T-helper 1 cell treated with Interleukin-12 subunit alpha and Interleukin-12 subunit beta and Interleukin-4 antibody, amounts not matched to agents 30 ng/mL and 1 ng/mL, for 36 hours (primary cell): ENCODE measurements around the gene CNTNAP5. TPM values are rescaled to one million over a fixed set of nuclear protein-coding genes. Genes with fewer than 3 reads are reported as not detected.

Source experiments
- intact Hi-C: fragments of 100-400 bp; cut with micrococcal nuclease; formaldehyde crosslinking; loops from one replicate; pipeline ENCODE4 v1.15.1; 2024
- total RNA-seq: library from RNA; stranded (reverse); gene quantifications from 2 replicates; pipeline ENCODE4 v1.2.3, GENCODE V29; 2022

The CNTNAP5 gene
- total RNA-seq, 1 donor from 2014 or later: not detected

DNA sequence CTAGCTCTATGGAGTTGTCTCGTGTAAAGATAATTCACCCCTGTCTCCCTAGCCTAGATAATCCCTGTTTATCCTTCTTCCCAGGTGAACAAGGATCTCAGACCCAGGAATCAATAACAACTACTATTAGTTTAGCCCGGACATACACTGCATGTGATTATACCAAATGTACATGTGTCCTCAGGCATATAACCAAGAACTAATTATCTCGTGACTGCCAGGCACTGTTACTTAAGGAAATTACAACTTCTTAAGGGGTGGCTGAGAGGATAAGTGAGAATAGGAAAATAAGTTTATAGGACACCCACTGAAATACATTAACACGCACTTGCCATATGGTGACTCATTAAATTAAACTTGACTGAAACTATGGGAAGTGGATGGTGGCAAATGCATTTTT, 126.6 kb downstream of the CNTNAP5 start:
- intact Hi-C loops: no loop called here

DNA sequence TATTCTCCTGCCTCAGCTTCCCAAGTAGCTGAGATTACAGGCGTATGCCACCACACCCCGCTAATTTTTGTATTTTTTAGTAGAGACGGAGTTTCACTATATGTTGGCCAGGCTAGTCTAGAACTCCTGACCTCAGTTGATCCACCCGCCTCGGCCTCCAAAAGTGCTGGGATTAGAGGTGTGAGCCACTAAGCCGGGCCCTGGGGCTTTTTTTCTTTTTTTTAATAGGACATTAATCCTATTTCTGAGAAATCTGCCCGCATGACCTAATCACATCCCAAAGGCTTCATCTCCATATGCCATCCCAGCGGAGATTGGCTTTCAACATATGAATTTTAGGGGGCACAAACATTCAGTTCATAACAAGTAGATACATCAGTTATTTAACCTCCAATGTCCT, 128.6 kb downstream of the CNTNAP5 start:
- intact Hi-C loops: no loop called here

DNA sequence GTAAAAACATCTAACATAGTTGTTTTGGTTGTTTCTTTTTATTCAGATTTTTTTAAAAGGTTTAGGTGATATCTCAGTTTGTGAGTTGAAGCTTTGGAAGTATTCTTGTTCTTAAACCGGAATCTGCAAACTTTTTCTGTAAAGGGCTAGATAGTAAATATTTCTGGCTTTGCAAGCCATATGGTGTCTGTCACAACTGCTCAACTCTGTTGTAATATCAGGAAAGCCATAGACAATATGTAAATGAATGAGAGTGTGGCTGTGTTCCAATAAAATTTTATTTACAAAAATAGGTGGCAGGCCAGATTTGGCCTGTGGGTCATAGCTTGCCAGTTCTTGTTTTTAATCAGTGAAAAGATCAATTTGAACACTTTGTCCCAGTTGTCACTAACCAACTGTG, 134.1 kb downstream of the CNTNAP5 start:
- intact Hi-C loops: no loop called here

DNA sequence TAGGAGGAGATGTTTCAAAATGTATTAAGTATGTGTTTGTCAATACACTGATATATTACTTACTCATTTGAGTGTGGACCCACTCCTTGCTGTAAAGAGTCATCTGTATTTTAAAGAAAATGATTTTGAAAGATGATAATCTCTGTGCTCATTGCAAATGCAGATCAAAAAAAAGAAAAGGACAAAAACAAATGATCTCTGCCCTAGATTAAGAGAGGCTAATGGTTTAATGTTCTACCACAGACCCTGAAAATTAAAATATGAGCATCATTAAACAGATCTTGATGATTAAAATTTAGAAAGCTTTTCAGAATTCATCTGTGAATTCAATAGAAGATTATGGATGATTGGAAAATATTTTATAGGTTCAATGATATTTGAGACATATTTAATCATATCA, 136.5 kb downstream of the CNTNAP5 start:
- intact Hi-C loops: no loop called here

DNA sequence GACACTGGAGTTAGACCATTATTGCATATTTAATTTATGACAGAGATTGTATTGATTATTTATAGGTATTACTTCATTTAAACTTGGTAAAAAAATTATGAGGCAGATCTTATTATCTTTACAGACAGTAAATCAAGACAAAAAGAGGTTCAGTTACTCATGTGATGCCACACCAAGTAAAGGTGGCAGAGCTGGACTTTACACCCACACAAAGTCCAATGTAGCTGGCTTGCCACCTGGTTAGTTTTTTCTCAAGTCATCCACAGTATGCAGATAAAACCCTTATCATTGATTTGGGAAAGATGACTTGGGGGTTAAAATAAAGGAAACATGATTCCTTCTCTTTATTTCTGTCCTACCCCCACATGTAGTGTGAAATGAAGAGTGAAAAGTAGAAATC, 137.2 kb downstream of the CNTNAP5 start:
- intact Hi-C loops: no loop called here

DNA sequence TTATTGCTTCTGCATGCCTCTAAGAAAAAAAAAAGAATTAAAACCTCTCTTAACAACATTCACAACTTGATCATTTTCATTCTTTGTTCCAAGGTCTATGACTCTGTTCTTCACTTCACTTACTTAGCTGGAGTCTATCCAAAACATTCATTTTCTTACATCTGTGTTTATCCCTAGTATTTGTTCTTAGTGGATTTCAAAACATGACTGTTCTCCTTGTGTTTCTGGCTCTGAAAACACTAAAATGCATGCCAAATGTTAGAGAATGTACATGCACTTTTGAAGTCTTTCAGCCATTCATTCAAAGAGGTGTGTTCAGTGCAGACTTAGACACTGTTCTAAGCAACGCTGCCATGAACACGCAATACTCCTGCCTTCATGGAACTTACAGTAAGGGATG, 138.8 kb downstream of the CNTNAP5 start:
- intact Hi-C loops: no loop called here

DNA sequence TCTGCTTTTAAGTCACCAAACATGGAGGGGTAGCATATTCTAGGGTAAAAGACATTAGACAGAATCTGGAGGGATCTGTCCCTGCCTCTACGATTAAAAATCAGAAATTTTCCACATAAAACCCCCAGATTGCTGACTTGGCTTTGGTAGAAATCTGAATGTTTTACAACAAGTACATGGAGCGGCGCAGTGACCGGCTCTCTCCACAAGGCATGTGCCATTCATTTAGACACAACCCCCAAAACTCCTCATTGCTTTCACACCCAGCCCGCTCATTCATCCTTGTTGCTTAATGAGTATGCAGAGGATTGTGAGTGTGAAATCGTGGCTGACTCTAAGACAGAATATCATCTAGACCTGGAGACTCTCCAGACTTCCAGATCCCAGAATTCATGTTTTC, 140.6 kb downstream of the CNTNAP5 start:
- intact Hi-C loops: no loop called here

DNA sequence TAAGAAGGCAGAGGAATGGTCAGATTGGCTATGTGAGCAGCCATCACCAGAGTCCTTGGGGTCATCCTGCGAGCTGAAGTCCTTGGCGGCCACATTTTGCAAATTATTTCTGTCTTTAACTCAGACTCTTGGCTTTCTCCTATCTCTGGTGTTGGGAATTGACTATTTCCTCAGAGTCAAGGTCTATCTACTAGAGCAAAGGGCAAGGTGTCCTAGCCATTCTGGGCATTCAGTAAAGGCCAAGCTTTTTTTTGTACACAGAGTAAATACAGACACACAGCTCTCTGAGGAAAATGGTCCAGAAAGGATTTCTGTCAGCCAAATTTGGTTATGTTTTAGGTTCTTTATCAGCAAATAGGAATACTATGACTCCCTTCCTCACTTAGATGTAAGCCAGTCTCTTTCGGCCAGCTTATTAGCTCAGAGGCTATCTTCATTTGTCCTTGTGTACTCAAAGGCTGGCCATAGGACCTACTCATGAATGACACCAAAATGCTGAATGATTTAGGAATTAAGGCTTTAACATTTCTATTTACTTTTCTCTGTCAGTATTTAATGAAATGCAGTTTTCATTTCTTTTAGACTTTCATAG, 146.5 kb downstream of the CNTNAP5 start:
- intact Hi-C loops: no loop called here

DNA sequence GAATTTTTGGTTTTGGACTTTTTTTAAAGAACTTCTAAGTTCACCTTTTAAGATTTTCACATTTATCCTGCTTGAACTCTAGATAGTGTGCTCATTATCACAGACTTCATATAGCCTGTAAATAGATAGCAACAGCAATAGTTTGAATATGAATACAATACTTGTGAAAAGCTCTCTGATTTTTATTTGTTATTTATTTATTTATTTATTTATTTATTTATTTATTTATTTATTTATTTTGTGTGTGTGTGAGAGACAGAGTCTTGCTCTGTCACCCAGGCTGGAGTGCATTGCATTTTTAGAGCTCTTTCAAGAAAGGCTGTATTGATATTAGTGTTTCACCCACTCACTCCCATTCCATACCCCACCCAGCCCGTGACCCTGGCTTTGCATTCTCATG, 153.6 kb downstream of the CNTNAP5 start:
- intact Hi-C loops: no loop called here

DNA sequence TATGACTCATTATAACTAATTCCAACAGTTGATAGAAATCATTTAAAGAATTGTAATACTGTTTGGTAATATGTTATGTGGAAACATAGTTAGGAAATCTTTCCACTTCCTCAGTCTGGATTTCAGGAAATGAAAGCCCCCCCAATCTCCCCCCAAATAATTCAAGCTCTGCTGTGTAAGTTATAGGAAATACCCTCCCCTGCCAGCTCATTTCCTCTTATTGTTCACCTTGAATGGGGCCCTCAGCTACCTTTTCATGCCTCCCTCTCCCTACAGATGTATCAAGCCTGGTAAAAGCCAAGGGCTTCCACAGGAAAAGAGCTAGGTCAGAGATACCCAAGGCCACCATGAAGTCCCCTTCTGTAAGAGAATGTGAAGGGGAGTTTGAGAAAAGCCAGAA, 155.5 kb downstream of the CNTNAP5 start:
- intact Hi-C loops: no loop called here

DNA sequence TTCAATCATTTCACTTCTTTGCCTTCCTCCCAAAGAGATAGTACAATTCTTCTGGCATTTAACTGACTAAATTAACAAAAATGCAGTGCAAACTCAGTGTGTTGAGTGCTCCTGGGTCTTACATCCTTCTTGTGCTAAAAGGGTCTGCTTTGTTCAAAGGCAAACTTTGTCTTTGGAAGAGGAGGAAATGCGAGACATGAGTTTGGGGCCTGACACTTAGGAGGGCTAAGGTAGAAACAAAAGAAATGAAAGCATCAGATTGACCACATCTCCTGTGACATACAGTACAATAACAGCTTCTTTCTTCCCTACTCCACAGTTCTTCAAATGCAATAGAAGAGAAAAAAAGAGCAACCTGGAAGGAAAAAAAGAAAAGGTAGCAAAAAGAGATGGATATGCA, 161.7 kb downstream of the CNTNAP5 start:
- intact Hi-C loops: no loop called here

DNA sequence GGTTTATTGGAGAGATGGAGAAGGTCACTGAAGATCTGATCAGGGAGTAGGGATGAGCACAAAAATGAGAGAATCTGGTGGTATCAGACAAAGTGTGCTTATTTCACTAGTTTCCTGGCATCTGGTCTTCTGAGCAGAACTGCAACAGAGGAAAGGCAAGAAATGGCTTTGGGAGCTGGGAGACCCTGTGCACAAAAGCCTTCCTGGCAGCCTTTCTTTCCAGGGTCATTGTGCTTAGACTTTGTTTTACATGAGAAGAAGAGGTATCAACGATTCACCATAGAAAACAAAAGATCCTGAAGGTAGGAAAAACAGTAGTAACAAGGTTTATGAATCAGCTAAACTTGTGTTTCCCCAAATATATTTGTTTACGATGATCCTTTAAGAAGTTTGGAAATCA, 162.9 kb downstream of the CNTNAP5 start:
- intact Hi-C loops: no loop called here

DNA sequence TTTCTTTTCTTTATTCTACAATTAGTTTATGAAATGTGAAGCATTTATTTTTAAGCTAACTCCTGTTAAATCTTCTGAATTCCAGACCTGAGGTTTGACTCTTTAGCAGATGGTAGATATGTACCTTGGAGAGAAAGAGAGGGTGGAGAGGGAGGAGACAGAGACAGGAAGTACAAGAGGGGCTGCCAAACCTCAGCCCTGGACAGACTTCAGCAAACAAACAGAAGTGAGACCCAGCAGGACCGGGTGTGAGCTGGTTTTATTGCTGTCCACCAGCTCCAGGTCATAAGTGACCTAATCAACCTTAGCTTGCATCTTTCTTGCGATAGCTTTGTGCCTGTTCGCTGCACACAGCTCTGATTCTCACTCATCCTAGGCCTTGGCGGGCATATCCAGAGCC, 168.6 kb downstream of the CNTNAP5 start:
- intact Hi-C loops: no loop called here

DNA sequence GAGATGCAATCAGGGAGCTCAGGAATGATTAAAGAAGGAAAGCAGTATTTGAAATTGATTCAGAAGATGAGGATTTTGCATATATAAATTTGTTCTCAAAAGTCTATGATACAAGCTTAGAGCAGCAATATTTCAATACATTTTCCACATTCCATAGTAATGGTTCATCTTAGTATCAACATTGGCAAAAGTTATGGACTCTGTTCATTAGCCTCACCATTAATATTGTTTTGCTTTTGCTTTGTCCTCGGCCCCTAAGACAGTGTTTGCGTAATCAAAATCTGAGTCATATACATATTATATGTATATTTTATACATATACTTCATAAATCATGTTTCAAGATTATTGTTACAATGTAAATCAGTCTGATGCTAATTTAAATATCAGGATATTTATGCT, 176.6 kb downstream of the CNTNAP5 start:
- intact Hi-C loops: no loop called here

DNA sequence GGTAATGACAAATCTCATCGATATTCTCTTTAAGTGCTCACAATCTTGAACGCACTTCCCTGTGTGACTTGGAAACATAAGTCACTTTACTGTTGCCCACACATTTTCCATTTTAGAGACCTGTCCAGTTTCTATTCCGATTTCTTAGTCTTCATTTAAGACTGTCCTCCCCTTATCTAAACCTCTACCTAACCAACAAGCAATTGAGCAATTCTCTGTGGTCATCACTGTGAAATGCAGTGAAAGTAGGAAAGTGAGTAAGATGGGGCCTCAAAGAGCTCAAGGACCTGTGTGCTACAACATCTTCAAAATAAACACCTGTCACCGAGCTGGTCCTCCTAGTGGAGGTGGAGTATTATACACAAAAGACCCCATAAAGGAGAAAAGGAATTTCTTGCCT, 184.4 kb downstream of the CNTNAP5 start:
- intact Hi-C loops: no loop called here

DNA sequence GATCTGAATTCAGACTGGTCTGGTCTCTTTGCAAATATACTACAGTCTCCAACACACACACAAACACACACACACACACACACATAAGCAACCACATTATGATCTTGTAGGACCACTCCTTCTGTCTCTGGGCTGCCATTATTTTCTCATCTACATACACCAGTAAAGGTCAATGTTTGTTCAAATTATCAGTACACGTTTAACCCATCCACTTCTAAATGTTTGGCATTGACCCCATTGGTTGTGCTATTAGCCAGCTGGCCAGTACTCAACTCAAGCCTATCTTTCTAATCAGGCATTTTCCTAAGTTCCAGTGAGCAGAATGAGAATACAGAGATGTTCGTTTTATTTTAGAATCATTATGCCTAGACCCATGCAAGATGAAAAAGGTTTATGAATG, 186.4 kb downstream of the CNTNAP5 start:
- intact Hi-C loops: no loop called here

DNA sequence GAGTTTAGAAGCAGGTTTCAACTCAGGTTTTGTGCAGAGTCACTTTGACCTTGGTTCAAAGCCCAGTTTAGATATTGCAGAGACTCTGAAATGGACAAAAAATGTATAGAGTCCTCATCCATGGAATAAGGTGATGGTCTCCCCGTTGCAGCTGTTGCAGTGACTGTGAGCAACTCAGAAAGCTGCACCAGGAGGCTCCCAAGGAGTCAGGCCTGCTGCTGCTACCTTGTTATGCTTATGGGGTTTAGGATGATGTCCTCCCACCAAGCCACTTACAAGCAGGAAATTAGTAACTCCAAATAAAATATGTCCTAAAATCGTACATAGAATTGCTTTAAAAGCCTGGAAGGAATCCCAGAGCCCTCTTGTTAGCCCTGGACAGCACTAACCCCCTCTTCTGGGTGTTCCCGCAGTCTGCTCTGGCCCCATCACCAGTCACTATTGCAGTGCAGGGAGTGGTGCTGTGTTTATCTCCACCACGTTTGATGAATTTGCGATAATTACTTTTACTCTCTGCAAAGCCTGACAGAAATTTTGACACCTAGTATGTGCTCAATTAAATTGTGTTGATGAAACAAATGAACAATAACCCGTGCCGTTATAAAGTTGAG, 189.0 kb downstream of the CNTNAP5 start:
- intact Hi-C loops: no loop called here

DNA sequence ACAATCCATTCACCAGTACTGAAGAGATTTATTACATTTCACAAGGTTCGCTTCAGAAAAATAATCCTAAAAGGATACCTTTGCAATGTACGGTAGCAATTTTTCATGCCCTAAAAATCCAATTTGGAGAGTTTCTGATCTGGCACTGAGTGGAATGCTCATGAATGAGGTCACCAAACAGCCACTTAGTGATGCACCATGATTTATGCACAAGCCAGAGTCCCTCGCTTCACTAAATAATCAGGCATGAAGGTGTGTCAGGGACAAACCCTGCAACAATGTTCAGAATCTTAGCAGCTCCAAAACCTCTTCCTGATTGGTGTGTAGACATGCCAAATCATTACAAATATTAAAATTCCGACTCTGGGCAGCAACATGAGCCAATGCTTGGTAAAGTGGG, 221.1 kb downstream of the CNTNAP5 start:
- intact Hi-C loops: no loop called here

DNA sequence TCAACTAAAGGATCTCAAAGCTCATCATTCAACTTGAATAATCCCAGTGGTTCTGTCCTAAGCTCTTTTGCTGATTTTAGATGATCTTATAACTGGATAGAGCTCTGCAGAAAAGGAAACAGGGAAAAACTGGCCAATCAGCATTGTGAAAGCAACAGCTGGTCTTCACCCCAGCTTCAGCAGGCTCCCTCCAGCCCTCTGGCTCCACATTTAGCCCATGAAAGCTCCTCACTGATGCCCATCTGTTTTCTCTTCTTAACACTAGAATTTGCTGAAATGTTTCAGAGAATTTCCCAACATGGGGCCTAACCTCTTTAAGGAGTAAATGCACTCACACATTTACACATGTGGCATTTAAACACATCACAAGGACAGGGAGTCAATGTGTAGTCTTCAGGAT, 223.3 kb downstream of the CNTNAP5 start:
- intact Hi-C loops: no loop called here

DNA sequence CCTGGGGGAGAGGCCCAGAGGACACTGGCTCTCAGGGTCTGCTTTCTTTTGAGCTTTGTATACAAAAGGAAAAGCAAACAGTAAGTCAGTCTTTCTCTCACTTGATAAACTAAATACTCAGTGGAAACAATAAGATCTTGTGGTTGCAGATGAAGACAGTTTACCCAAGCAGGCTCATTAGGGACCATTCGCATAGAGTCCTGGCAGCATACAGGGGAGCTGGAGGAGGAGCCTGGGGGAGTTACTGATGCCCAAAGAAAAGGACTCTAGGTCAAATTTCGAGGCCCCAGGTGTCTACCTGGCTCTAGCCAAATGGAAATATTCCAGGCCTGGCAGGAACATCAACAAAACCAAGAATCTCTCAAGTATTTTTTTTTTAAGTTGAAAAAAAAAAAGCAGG, 225.3 kb downstream of the CNTNAP5 start:
- intact Hi-C loops: no loop called here

DNA sequence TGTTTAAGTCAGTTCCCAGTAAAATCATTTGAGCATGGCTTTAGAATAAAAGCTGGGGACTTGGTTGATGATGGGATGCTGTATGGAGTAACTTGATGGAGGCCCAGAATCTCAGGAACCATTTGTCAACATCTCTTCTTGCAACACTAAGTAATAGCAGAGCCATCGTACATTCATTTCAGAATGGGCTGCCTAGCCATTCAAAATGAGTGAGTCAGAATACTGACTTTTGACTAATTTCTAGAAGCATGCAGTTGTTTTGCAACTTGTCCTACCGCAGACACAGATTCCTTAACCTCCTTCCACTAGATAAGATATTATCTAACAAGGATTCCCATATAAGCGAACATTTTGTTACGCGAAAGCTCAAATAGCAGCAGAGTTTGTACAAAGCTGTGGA, 229.5 kb downstream of the CNTNAP5 start:
- intact Hi-C loops: no loop called here

DNA sequence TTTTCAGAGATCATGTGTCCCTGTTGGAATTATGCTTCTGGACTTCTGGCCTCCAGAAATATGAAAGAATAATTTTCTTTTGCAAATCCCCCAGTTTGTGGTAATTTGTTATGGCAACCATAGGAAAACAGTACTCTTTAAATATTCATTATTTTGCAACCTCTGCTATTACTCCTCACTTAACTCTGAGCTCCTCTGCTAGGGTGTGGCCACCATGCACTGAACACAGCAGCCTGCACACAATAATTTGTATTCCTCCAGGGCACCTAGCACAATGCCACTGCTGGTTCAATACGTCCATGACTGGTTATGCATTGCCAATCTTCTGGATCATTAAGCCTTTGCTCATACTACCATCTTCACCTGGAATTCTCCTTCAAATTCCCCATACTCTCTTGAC, 232.0 kb downstream of the CNTNAP5 start:
- intact Hi-C loops: no loop called here

DNA sequence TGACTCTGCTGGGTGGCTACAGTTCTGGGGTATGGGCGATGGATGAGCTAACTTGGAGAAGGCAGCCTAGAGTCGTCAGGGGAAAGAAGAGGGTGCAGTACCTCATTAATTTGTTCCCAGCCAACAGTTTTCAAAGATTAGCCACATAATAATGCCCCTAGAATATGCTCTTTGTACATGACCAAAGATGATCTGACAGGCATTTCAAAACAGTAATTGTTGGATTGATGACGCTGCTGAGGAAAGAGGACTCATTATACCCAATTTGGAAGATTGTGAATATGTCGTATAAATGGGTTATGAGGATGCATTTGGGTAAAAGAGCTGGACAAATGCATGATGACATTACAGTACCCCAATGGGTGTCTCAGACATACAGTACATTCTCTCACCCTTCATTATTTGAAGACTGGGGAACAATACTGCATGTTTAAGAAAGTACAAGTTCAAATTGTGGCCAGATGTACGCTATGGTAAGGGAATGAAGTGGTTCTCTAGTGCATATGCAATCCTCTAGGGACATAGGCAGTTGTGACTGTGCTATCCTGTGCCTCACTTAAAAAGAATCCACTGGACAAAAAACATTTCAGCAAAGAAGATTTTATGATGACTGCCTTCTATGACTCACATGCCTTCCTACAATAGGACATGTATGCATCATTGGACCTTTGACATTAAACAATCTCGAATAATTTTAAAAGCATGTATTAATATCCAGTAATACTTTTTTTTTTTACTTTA, 233.2 kb downstream of the CNTNAP5 start:
- intact Hi-C loops: no loop called here
